Breast epithelium (tissue), 3 donors: ENCODE data around the gene LIPM.

Source experiments
- CTCF ChIP-seq, 3 donors: fragments of 450-650 bp; IDR thresholded peaks; one replicate each; pipeline ENCODE4 v1.5.1; 2016 to 2017; ENCODE audit warnings: antibody characterized with exemption in 3 of 3, mild to moderate bottlenecking in 3 of 3, moderate library complexity in 3 of 3
- POLR2A ChIP-seq: fragments of 450-650 bp; IDR thresholded peaks from one replicate; pipeline ENCODE4 v1.6.1; 2016; ENCODE audit warnings: antibody characterized with exemption, mild to moderate bottlenecking, moderate library complexity

GRCh38 chr10:88827671-88828070 is 25.1 kb downstream of the LIPM start:
- TF ChIP-seq CTCF (IDR thresholded peaks at IDR 0.05) = no peak
- no peak for TF ChIP-seq POLR2A
